Vagina (tissue), 2 donors: ENCODE measurements around the gene SH3RF1. TPM values are rescaled to one million over a fixed set of nuclear protein-coding genes. Genes with fewer than 3 reads are reported as not detected.

Source experiments
- DNase-seq, 2 donors: peaks; one replicate each; pipeline ENCODE4 v3.0.0-alpha.2; 2017; ENCODE audit errors: extremely low spot score in 2 of 2
- H3K27ac ChIP-seq: fragments of 200-600 bp; sonication (generic); one replicate; pipeline ENCODE4 v1.5.1; 2019
- H3K27me3 ChIP-seq: fragments of 200-600 bp; sonication (generic); one replicate; pipeline ENCODE4 v1.5.1; 2019
- H3K36me3 ChIP-seq, 2 donors: fragments of 200-600 bp; sonication (generic); one replicate each; pipeline ENCODE4 v1.5.1; 2017 to 2019
- H3K4me1 ChIP-seq: fragments of 200-600 bp; sonication (generic); one replicate; pipeline ENCODE4 v1.5.1; 2019
- H3K4me3 ChIP-seq, 2 donors: fragments of 200-600 bp; sonication (generic); 1 replicate in 1 of 2; 2 replicates in 1 of 2; pipeline ENCODE4 v1.5.1; 2016 to 2019
- H3K9me3 ChIP-seq: fragments of 200-600 bp; sonication (generic); one replicate; pipeline ENCODE4 v1.5.1; 2019
- CTCF ChIP-seq, 3 experiments: fragments of 450-650 bp in 2 of 3; fragments of 200-600 bp in 1 of 3; sonication (generic) in 1 of 3; IDR thresholded peaks; one replicate each; pipeline ENCODE4 v1.5.1; 2017 to 2019; ENCODE audit warnings: antibody characterized with exemption in 3 of 3, mild to moderate bottlenecking in 2 of 3, moderate library complexity in 2 of 3
- POLR2A ChIP-seq, 2 donors: fragments of 450-650 bp; IDR thresholded peaks; one replicate each; pipeline ENCODE4 v1.6.1; 2017; ENCODE audit warnings: antibody characterized with exemption in 2 of 2, mild to moderate bottlenecking in 2 of 2, moderate library complexity in 2 of 2
- POLR2AphosphoS5 ChIP-seq, 2 donors: sonication (generic); formaldehyde crosslinking; IDR thresholded peaks; one replicate each; pipeline ENCODE4 v1.9.0; 2017; ENCODE audit warnings: antibody characterized with exemption in 2 of 2, mild to moderate bottlenecking in 2 of 2, low read depth in 1 of 2; ENCODE audit not compliant: insufficient read depth in 1 of 2
- intact Hi-C: fragments of 100-400 bp; cut with DNase I; formaldehyde crosslinking; loops from one replicate; pipeline ENCODE4 v1.15.1; 2023
- total RNA-seq: library from RNA; depleted of rRNA; stranded (reverse); fragments of >200 nt; gene quantifications from one replicate; pipeline ENCODE4 v1.2.3, GENCODE V29; 2016

The SH3RF1 gene
- total RNA-seq, 1 donor from 2014 or later = 16.0 TPM

DNA sequence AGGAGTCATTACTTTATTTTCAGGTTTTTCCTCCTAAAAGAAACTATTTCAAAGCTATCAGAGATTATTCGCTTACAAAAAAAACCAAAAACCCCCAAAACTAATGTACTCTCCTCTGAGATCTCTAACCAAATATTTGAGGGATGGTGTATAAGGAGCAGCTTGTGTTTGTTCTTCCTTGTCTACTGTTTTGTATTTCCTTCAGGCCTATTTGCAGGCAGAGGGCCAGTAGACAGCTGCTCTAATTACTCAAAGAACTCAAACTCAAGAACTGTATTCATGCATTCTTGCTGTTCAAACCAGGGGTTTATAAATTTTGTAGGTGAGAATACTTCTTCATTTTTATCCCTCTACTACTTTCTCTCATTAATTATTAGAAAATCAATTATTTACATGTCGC is 51.3 kb downstream of the SH3RF1 start:
- Histone ChIP-seq H3K27me3 (no peaks in the 10 kb centered on the region), H3K4me3 (no peak overlapping the region), H3K36me3 (no peaks in the 10 kb centered on the region), H3K27ac (no peak overlapping the region), H3K4me1 (peaks cover 6% of the 10 kb centered on the region), H3K9me3 (no peaks in the 10 kb centered on the region)
- intact Hi-C loops = no loop called here
- TF ChIP-seq POLR2A (IDR thresholded peaks at IDR 0.05) = no peak
- no peak for TF ChIP-seq CTCF (IDR thresholded peaks at IDR 0.05)
- no peak for TF ChIP-seq POLR2AphosphoS5 (IDR thresholded peaks at IDR 0.05; ENCODE audit: insufficient read depth in 1 of 2, low read depth in 1 of 2)
- no peak for DNase-seq

DNA sequence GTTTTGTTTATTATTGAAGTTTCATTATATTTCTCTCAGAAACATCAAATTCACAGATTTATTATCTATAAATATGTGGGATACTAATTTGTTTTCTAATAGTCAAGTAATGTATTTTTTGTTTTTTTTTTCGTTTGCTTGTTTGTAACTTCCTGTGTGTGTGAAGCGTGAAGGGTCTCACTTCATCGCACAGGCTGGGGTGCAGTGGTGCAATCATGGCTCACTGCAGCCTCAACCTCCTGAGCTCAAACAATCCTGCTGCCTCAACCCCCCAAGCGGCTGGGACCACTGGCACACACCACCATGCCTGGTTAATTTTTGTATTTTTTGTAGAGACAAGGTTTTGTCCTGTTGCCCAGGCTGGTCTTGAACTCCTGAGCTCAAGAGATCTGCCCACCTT is 55.1 kb downstream of the SH3RF1 start:
- intact Hi-C loops = no loop called here
- H3K27me3 ChIP-seq = no peaks in the 10 kb centered on the region
- H3K36me3 ChIP-seq = no peaks in the 10 kb centered on the region
- no peak for DNase-seq
- no peak overlapping the region for H3K27ac ChIP-seq
- H3K4me3 ChIP-seq = no peak overlapping the region
- H3K4me1 ChIP-seq = peaks cover 6% of the 10 kb centered on the region
- no peaks in the 10 kb centered on the region for H3K9me3 ChIP-seq
- no peak for TF ChIP-seq POLR2AphosphoS5 (IDR thresholded peaks at IDR 0.05; ENCODE audit: insufficient read depth in 1 of 2, low read depth in 1 of 2)

DNA sequence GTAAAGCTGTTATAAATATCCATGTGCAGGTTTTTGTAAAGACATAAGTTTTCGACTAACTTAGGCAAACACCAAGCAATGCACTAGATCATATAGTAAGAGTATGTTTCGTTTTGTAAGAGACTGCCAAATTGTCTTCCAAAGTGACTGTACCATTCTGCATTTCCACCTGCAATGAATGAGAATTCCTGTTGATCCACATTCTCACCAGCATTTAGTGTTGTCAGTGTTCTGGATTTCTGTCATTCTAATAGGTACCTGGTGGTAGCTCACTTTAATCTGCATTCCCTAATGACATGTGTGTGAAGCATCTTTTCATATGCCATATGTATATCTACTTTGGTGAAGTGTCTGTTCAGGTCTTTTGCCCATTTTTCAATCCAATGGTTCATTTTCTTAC is 57.8 kb downstream of the SH3RF1 start:
- Histone ChIP-seq H3K9me3 (no peaks in the 10 kb centered on the region), H3K36me3 (no peaks in the 10 kb centered on the region), H3K4me1 (no peaks in the 10 kb centered on the region), H3K4me3 (no peak overlapping the region), H3K27ac (no peak overlapping the region), H3K27me3 (no peaks in the 10 kb centered on the region)
- TF ChIP-seq CTCF (IDR thresholded peaks at IDR 0.05) (no peak), POLR2A (IDR thresholded peaks at IDR 0.05) (no peak), POLR2AphosphoS5 (IDR thresholded peaks at IDR 0.05; ENCODE audit: insufficient read depth in 1 of 2, low read depth in 1 of 2) (no peak)
- no peak for DNase-seq
- intact Hi-C loops = no loop called here

- H3K4me3 ChIP-seq = no peak overlapping the region
- H3K27me3 ChIP-seq = no peaks in the 10 kb centered on the region
- no peak for TF ChIP-seq CTCF (IDR thresholded peaks at IDR 0.05)
- no peaks in the 10 kb centered on the region for H3K36me3 ChIP-seq
- no peaks in the 10 kb centered on the region for H3K9me3 ChIP-seq
- H3K4me1 ChIP-seq = peaks cover 7% of the 10 kb centered on the region
- DNase-seq = no peak
- H3K27ac ChIP-seq = no peak overlapping the region
- intact Hi-C loops = no loop called here
Measured at GRCh38 chr4:169210504-169211118, 60.1 kb downstream of the SH3RF1 start.

- Histone ChIP-seq H3K4me1 (peaks cover 19% of the 10 kb centered on the region), H3K9me3 (no peaks in the 10 kb centered on the region), H3K36me3 (no peaks in the 10 kb centered on the region), H3K27ac (no peak overlapping the region), H3K4me3 (no peak overlapping the region), H3K27me3 (no peaks in the 10 kb centered on the region)
- DNase-seq = no peak
- TF ChIP-seq POLR2A (IDR thresholded peaks at IDR 0.05) (no peak), CTCF (IDR thresholded peaks at IDR 0.05) (no peak), POLR2AphosphoS5 (IDR thresholded peaks at IDR 0.05; ENCODE audit: insufficient read depth in 1 of 2, low read depth in 1 of 2) (no peak)
- intact Hi-C loops = no loop called here
Measured at GRCh38 chr4:169209388-169209883, 61.3 kb downstream of the SH3RF1 start.
